Activated CD4-positive, alpha-beta T cell treated with anti-CD3 and anti-CD28 coated beads, Interleukin-2, amount 50 U/mL, for 4 hours (primary cell): ENCODE results near the gene BTBD9.

ENCODE experiments used
- DNase-seq, 2 experiments: peaks; one replicate each; pipeline ENCODE4 v3.0.0-alpha.2; 2020

BTBD9 gene

DNA sequence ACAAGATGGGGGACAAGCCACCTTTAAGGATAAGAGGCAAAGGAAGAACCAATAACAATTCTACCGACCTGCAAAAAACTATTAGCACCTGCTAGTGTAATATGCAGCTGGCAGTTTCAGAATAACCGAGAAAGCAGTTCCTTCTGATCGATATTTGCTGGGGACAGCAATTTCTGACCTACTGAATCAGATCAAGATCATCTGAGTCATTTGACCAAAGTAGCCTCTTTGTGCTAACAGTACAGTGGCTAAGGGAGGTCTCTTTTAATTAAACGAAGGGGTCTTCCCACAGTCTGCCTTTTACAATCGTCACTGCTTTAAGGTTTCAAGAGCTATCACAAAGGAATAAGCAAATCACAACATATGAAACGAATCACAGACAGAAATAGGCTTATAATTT lies 318.9 kb downstream of the BTBD9 start:
- DNase-seq: no peak

DNA sequence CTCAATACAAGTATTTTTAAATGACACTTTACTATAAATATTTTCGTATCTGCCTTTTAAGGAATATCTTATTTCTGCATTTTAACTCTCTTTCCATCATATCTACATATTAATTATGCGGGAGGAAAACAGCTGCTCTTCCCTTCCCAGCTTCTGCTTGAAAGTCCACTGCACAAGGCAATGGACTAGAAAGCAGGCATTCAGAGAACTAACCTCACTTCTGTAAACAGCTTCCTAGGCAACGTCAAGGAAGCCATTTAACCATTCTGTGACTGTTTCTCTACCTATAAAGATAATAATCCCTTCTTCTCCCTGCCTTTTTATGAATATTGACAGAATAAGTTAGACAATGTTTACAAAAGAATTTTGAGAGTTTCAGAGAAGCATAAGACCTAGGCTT lies 319.4 kb downstream of the BTBD9 start:
- no peak for DNase-seq

DNA sequence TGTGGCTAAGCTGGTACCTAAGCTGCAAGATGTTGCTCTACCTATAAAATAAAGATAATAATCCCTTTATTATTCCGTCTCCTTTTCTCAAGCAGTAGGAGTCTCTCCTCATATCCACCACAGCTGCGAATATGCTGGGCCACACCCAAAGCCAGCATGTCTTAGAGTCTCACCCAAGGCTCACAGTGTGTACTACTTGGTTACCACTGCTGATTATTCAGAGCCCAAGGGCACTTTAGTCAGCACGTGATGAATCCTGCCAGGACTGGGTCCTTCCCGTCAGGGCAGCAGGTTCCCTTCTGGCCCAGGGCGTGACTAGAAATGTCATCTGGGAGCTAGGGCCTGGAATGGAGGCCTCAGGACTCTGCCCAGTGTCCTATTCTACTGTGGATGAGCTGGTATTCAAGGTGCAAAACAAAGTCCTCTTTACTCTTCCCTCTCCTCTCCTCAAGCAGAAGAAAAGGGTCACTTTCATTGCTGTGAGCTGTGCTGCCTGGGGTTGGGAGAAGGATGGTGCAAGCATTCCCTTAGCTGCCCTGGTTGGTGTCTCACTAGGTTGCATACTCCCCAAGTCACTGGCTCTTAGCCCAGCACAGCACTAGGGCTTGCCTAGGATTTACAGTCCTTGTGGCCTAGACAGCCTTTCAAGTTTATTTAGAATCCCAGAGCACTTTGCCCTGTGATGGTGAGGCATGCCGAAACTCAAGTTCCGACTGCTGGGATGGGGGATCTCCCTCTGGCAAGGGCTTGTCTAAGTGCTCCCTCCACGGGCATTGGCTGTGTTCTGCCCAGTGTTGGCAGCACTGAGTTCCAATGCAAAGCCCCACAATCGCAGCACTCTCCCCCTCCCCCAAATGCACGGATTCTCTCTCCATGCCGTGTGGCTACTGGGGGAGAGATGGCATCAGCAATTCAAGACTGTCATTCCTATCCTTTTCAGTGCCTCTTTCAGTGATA lies 320.2 kb downstream of the BTBD9 start:
- no peak for DNase-seq

DNA sequence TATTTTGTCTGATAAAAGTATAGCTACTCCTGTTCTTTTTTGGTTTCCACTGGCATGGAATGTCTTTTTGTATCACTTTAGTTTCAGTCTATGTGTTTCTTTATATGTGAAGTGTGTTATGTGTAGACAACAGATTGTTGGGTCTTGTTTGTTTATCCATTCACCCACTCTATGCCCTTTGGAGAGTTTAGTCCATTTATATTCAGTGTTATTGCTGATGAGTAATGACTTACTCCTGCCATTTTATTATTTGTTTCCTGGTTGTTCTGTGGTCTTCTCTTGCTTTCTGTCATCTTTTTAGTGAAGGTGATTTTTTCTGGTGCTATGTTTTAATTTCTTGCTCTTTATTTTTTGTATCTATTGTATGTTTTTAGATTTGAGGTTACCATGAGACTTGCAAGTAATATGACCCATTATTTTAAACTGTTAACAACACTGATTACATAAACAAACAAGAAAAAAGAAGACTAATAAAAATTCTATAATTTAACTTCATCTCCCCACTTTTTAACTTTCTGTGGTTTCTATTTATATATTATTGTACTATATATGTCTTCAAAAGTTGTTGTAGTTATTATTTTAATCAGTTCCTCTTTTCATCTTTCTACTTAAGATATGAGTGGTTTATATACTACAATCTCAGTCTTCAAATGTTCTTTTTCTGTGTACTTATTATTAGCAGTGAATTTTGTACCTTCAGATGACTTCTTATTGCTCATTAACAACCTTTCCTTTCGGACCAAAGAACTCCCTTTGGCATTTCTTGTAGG lies 323.4 kb downstream of the BTBD9 start:
- no peak for DNase-seq

DNA sequence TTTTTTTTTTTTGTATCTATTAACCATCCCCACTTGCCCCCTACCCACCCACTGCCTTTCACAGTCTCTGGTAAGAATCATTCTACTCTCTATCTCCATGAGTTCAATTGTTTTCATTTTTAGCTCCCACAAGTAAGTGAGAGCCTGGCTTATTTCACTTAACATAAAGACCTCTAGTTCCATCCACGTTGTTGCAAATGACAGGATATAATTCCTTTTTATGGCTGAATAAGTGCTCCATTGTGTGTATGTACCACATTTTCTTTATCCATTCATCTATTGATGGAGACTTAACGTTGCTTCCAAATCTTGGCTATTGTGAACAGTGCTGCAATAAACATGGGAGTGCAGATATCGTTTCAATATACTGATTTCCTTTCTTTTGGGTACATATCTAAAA lies 328.5 kb downstream of the BTBD9 start:
- no peak for DNase-seq

DNA sequence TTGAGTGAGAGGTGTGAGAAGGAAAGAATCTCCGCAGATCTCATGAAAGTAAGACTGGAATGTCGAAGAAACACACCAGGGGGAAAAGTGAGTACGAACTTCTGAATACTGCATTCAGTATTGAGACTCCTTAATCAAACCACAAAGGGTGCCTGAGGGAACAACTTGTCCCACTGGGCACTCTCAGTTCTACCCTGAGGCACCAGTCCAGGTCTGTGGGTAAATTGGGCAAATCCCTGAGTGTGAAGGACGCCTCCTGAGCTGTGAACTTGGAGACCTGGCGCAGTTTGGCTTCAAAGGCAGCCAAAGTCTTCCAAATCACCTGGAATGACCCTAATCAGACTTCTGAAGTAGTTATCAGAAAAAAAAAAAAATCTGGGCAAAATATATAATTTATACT lies 329.7 kb downstream of the BTBD9 start:
- no peak for DNase-seq

DNA sequence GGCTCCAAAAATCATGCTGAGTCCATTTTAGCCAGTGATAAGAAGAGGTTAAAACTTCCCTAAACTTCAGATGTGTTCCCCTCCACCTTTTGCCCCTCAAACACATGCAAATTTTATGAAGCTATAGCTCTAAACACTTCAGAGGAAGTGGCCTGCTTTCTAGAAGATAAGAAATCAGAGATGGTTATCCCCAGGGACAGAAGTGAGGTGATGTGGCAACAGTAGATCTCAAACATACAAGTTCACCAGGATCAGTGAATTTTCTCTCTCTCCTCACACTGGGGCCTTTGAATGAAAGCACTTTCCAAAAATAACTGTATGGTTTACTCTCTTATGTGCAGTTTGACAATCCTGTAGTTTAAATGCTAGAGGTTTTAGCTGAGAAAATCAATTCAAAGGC lies 332.0 kb downstream of the BTBD9 start:
- DNase-seq: no peak

DNA sequence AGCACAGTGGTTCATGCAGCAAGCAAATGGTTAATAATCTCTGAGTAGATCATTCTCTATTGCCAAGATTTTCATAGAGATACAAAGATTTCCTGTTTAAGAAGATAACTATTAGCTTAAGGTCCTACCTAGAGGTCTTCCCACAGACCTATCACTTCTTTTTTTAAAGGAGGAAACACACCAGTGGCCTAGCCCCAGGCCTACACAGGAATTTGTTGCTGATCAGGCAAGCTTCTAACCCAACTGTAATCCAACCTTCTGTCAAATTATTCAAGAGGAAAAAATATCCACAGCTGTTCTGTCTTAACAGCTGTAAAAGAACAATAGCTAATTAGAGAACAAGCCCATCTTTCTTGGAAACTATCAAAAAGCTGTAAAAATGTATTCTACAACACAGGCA lies 332.8 kb downstream of the BTBD9 start:
- no peak for DNase-seq

DNA sequence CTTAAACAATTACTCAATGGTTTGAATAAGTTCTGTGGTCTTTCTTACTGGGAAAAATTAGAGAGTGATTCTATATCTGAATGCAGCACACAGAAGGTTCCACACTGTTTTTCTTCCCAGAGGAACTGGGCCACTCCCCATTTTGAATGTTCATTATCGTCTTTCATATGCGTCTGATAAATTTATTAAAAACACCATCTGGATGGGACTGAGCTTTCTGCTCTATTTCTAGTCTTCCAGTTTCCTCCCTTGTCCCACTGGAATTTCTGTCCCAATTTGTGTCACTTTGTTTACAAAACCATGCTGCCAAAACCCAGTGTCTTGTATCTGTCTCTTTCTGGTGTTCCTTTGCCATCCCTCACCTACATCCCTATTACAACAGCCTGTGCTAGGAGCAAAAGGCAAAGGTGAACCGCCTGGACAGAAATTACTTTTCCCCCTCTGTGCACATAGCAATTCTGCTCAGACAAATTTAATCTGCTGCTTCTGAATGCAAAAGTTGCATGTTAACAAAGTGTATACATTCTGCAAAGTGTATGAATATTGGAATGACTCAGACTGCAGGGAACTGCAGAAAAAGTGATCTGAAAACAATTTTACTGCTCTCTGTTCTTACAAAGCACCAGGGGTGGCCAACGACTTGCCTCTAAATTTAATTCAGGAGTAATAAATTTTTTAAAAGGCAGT lies 333.6 kb downstream of the BTBD9 start:
- no peak for DNase-seq

DNA sequence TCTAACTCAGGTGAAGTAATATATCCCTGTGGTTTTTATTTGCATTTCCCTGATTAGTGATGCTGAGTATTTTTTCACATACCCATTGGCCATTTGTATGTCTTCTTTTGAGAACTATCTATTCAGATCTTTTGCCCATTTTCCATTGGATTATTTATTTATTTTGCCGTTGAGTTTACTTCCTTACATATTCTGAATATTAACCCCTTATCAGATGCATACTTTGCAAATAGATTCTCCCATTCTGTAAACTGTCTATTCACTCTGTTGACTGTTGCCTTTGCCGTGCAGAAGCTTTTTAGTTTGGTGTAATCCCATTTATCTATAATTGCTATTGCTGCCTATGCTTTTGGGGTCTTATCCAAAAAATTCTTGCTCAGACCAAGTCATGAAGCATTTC lies 336.9 kb downstream of the BTBD9 start:
- no peak for DNase-seq

DNA sequence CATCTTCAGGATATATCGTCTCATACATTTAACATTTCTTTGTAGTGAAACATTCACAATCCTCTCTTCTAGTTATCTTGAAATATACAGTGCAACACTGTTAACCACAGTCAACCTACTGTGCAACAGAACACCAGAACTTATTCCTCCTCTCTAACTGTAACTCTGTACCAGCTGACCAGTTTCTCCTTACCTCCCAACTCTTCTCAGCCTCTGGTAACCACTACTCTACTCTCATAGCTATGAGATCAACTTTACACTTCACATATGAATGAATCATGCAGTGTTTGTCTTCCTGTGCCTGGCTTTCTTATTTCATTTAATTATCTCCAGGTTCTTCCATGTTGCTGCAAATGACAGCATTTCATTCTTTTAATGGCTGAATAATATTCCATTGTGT lies 337.6 kb downstream of the BTBD9 start:
- DNase-seq: no peak

DNA sequence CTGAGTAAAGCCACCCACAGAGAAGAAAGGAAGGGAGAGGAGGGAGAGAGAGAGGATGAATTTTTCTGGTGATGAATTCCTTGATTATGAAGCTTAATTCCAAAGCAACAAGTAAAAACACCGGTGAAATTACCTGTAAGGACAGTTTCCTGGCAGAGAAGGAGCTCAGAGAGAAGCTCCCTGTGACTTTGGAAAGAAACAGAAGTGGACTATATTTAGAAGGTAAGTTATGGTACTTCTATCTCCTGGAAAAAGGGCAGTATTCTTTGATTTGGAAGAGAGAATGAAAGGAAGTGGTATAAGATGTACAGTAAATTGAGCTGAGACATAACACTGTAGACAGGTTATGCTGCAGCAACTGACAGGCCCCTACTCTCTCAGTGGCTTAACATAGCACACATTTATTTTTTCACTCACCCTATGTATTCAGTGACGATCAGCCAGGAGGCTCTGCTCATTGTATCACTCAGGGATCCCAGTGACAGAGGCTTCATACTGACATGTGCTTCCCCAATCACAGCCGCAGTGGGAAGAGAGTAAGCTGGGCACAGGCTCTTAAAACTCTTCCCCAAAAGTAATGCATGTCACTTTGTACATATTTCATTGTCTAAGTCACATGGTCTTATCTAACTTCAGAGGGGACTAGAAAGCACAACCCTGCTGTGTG lies 349.5 kb downstream of the BTBD9 start:
- no peak for DNase-seq

DNA sequence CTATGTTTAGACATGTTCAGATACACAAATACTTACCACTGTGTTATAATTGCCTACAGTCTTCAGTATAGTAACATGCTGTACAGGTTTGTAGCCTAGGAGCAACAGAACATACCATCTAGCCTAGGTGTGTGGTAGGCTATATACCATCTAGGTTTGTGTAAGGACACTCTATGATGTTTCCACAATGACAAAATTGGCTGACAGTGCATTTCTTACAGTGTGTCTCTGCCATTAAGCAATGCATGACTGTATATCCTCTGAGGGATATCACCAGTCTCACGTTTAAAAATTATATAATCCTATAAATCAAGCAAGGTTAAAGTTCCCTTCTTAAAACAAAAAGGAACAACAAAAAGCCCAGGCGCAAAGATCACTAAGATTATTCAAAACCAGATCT lies 352.2 kb downstream of the BTBD9 start:
- no peak for DNase-seq

DNA sequence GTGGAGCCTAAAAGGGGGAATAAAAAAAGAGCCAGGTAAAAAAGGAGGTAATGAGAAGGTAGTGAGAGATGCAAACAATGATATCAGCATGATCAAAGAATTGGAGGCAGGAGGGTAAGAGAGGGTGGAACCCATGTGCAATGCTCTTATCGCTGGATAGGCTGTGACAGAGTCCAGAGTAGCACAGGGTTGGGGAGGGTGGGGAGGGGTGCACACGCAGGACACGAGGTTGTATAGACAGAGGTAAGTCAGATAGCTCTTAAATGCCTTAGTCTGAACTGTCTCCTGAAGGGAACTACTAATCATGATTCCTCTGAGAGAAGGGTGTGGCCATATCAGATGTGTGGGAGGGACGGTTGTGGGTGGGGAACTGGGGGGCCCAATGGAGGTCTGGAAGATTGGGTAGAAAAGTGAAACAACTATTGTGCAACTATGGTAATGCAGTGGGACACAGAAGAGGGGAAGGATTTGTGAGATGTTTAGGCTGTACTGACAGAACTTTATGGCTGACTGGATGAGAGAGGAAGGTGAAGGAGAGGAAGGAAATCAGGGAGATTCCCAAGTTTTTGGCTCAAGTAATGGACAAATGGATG lies 354.8 kb downstream of the BTBD9 start:
- DNase-seq: no peak

DNA sequence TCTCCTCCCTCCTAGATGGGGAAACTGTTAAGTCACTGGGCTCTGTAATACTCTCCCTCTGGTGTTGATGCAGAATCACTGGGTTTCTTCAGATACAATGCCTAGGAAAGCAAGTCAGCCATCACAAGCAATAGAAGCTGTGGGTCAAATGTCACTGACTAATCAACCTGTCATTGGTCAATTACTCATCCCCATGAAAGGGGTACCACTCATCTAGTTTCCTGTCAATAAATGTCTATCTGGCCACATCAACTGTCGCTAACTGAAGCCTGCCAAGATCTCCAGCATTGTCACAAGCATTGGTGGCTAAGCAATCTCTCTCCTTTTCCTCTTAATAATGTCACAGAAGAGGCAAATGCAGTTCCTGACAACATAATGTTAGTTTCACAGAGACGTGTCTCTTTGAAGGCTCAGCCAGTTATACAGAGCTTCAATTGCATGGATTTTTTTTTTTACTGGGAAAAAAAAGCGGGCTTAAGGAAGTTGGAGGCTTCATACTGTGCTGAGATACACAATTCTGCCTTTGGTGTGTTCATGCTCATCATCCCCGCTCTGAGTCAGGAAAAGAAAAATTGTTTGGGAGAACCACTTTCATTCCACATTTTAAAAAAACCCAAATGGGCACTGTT lies 355.9 kb downstream of the BTBD9 start:
- no peak for DNase-seq

DNA sequence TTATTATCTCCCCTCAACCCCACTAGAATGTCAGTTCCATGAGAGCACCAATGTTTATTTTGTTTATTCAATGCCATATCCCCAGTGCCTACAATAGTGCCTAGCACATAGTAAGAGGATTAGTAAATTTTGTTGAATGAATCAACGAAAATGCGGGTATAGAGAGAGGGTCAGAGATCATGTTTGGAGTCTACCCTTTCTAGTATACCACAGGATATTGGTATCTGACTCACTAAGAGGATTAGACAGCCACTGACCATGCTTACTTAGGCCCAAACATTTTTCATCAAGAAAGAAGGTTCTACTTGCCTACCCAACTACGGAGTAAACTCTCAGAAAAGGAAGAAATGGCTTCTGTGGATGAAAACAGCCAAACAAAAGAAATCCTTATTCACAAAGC lies 356.8 kb downstream of the BTBD9 start:
- DNase-seq: no peak

DNA sequence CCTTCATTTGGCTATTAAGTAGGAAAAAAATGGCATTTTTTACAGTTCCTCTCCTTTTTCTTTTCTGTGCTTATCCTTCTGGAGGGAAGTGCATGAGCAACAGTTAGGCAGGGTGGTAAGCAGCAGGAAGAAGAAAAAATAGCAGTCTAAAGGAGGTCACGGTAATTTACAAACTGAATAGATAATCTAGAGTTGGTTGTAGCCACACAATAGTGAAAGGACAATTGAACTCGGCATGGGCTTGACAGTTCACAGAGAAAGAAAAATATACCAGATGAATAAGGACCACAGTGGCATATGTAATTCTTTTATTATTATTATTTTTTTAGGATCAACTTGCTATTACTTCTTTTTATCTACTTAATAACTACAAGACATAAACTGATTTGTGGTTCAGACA lies 358.6 kb downstream of the BTBD9 start:
- no peak for DNase-seq

DNA sequence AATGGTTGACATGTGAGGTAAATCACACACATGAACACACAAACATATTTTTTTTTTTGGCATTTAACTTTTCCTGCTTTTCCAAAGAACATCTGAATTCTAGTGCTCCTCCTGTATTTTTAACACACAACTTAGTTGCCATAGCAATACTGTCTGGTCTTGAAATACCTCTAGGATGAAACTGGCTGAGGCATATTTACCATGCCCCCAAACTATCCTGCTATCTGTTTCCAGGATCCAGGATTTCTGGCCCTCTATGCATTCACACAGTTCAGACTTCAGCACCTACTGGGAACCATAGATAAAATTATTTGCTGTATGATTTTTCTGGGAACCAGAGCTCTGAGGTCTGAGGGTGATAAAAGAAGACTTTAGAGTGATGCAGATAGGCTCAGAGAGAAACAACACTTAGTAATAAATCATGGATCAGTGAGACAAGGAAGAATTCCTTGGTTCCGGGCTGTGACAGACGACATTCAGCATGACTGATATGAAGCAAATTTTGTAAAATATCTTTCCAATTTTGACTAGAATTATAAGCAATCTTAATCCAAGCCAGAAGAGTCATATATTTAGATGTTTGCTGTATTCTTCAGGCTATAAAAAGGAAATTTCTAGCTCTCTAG lies 359.7 kb downstream of the BTBD9 start:
- no peak for DNase-seq

DNA sequence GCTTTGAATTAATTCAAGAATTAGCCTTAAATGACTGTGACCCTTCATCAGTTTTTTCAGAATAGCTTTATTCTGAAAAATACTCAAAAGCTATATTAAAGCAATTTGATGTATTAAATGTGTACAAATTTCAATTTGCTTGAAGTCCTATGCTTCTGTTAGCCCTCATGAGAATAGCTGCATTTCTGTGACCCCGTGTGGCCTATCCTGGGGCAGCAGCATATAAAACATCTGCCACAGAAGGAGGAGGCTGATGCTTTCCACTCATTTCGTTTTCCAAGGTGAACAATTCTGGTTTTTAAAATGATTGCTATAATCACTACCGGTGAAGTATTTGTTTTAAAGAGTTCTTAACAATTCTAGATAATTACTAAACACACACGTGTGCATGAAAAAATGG lies 360.3 kb downstream of the BTBD9 start:
- no peak for DNase-seq

DNA sequence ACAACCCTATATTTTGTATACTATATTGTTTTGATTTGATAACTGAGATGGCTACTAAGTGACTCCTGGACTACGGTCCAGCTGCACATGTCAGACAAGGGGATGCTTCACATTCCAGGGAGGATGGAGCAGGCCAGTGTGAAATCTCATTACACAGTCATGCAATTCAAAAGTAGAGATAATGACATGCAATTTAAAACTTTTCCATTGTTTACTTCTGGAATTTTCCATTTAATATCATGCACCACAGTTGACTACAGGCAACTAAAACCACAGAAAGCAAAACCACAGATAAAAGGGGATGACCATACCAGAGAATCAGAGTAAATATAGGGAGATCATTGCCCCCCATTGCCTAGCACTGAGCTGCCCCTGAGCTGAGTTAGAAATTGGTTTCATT lies 366.4 kb downstream of the BTBD9 start:
- no peak for DNase-seq

DNA sequence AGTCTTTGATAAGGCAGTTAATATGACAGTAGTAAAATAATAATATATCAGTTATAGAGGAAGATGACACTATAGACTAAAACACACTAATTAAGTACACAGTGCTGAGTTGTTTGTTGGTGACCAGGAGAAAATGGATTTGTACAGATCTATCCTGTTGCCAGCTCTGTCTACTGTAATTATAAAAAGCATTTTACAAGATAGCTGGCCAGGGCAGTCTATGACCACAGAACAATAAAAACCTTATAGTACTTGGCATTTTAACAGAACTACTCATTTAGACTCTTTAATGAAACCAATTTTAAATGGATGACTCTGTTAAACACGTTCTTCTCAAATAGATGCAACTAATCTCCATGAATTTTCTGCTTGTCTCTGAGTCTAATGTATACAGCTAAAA lies 367.5 kb downstream of the BTBD9 start:
- DNase-seq: no peak

DNA sequence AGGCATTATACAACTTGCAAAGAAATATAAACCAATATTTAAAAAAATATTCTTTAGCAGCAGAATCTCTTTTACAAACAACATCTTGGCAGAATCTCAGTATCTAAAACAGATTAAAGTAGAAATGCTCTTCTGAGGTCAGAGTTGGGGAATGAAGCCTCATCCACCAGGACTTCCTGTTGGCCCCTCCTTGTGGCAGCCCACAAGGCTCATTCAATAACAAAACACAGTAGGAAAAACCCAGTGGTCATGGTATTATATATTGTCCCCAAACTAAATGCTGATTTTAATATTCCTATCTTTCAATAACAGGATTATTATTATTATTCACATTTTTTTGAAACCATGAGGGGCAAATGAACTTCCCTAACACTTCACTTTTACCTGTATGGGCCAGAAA lies 368.6 kb downstream of the BTBD9 start:
- no peak for DNase-seq
